HEK293 (cell line): ENCODE measurements around the gene AKAP12.

Experiments
- CTCF ChIA-PET: fragments of 350-600 bp; formaldehyde crosslinking; extraction: SDS; loops from one replicate; lab custom pipeline; 2021; ENCODE audit warnings: antibody characterized with exemption; lab: Yijun Ruan, JAX
- POLR2A ChIA-PET: fragments of 300-600 bp; formaldehyde crosslinking; extraction: SDS; loops from one replicate; lab custom pipeline; 2020; ENCODE audit warnings: antibody characterized with exemption, inconsistent platforms; lab: Yijun Ruan, JAX
- H3K27ac ChIP-seq: fragments of 200-500 bp; sonication (Bioruptor generic); 2 replicates; pipeline ENCODE4 v1.5.1; 2014; ENCODE audit warnings: low read depth, low read length, control low read depth, inconsistent platforms; ENCODE audit errors: extremely low read depth
- H3K36me3 ChIP-seq, 2 experiments: fragments of 200-500 bp in 1 of 2; sonication (Bioruptor generic) in 1 of 2; 1 replicate in 1 of 2; 2 replicates in 1 of 2; pipeline ENCODE4 v1.5.1; 2014 to 2017; ENCODE audit warnings: inconsistent platforms in 2 of 2, low read length in 2 of 2; ENCODE audit not compliant: control insufficient read depth in 2 of 2, insufficient read depth in 1 of 2
- H3K4me1 ChIP-seq: fragments of 200-500 bp; sonication (Bioruptor generic); 2 replicates; pipeline ENCODE4 v1.5.1; 2014; ENCODE audit warnings: mild to moderate bottlenecking, low read length, inconsistent platforms; ENCODE audit not compliant: control insufficient read depth, insufficient read depth
- H3K4me3 ChIP-seq: 2 replicates; pipeline ENCODE4 v1.5.1; 2011; ENCODE audit warnings: low read depth, mild to moderate bottlenecking, control low read depth, low read length, moderate library complexity
- H3K9me3 ChIP-seq: fragments of 200-500 bp; sonication (Bioruptor generic); 2 replicates; pipeline ENCODE4 v1.5.1; 2014; ENCODE audit warnings: low read depth, low read length, inconsistent platforms; ENCODE audit not compliant: control insufficient read depth, insufficient read depth
- BCL11B ChIP-seq: fragments of 450-650 bp; formaldehyde crosslinking; IDR thresholded peaks from 2 replicates; pipeline ENCODE4 v1.5.1; 2016; ENCODE audit warnings: low read depth, missing biosample characterization, missing genetic modification characterization
- HOXD13 ChIP-seq: sonication (generic); formaldehyde crosslinking; IDR thresholded peaks from 2 replicates; pipeline ENCODE4 v1.8.0; 2022; ENCODE audit warnings: missing genetic modification reagents, borderline replicate concordance
- WT1 ChIP-seq: fragments of 450-650 bp; formaldehyde crosslinking; IDR thresholded peaks from 2 replicates; pipeline ENCODE4 v1.5.1; 2016; ENCODE audit warnings: missing biosample characterization, missing genetic modification characterization
- ZBTB44 ChIP-seq: fragments of 450-650 bp; IDR thresholded peaks from 2 replicates; pipeline ENCODE4 v1.5.1; 2018; ENCODE audit warnings: missing biosample characterization, mild to moderate bottlenecking, missing genetic modification characterization
- ZBTB6 ChIP-seq: fragments of 450-650 bp; formaldehyde crosslinking; IDR thresholded peaks from 2 replicates; pipeline ENCODE4 v1.5.1; 2017; ENCODE audit warnings: missing biosample characterization, missing genetic modification characterization
- ZFP69B ChIP-seq: fragments of 450-650 bp; formaldehyde crosslinking; IDR thresholded peaks from 2 replicates; pipeline ENCODE4 v1.5.1; 2016; ENCODE audit warnings: missing biosample characterization, missing genetic modification characterization
- ZNF214 ChIP-seq: fragments of 450-650 bp; formaldehyde crosslinking; IDR thresholded peaks from 2 replicates; pipeline ENCODE4 v1.5.1; 2017; ENCODE audit warnings: missing biosample characterization, mild to moderate bottlenecking, missing genetic modification characterization, borderline replicate concordance
- ZNF23 ChIP-seq: fragments of 450-650 bp; formaldehyde crosslinking; IDR thresholded peaks from 2 replicates; pipeline ENCODE4 v1.5.1; 2016; ENCODE audit warnings: missing biosample characterization, missing genetic modification characterization, borderline replicate concordance
- ZNF24 ChIP-seq: fragments of 450-650 bp; formaldehyde crosslinking; IDR thresholded peaks from 2 replicates; pipeline ENCODE4 v1.5.1; 2016; ENCODE audit warnings: missing biosample characterization, missing genetic modification characterization
- ZNF266 ChIP-seq: fragments of 450-650 bp; formaldehyde crosslinking; IDR thresholded peaks from 2 replicates; pipeline ENCODE4 v1.5.1; 2016; ENCODE audit warnings: missing biosample characterization, missing genetic modification characterization, low read depth
- ZNF510 ChIP-seq: fragments of 450-650 bp; formaldehyde crosslinking; IDR thresholded peaks from 2 replicates; pipeline ENCODE4 v1.5.1; 2018; ENCODE audit warnings: mild to moderate bottlenecking, missing genetic modification characterization, missing biosample characterization; ENCODE audit not compliant: insufficient replicate concordance
- ZNF549 ChIP-seq: fragments of 450-650 bp; IDR thresholded peaks from 2 replicates; pipeline ENCODE4 v1.5.1; 2018; ENCODE audit warnings: missing biosample characterization, missing genetic modification characterization, mild to moderate bottlenecking, inconsistent platforms, moderate library complexity
- ZNF580 ChIP-seq: fragments of 450-650 bp; formaldehyde crosslinking; IDR thresholded peaks from 2 replicates; pipeline ENCODE4 v1.5.1; 2016; ENCODE audit warnings: missing biosample characterization, missing genetic modification characterization
- ZNF639 ChIP-seq: fragments of 450-650 bp; formaldehyde crosslinking; IDR thresholded peaks from 2 replicates; pipeline ENCODE4 v1.5.1; 2016; ENCODE audit warnings: missing biosample characterization, missing genetic modification characterization
- ZNF76 ChIP-seq: fragments of 450-650 bp; formaldehyde crosslinking; IDR thresholded peaks from 2 replicates; pipeline ENCODE4; 2016; ENCODE audit warnings: low read depth, missing biosample characterization, missing genetic modification characterization, borderline replicate concordance
- ZNF837 ChIP-seq: fragments of 450-650 bp; formaldehyde crosslinking; IDR thresholded peaks from 2 replicates; pipeline ENCODE4 v1.5.1; 2016; ENCODE audit warnings: missing biosample characterization, missing genetic modification characterization
- TF ChIP-seq, protein P1 (sequence below): fragments of 450-650 bp; formaldehyde crosslinking; IDR thresholded peaks from 2 replicates; pipeline ENCODE4 v1.5.1; 2016; ENCODE audit warnings: missing biosample characterization, missing genetic modification characterization

The AKAP12 gene

DNA sequence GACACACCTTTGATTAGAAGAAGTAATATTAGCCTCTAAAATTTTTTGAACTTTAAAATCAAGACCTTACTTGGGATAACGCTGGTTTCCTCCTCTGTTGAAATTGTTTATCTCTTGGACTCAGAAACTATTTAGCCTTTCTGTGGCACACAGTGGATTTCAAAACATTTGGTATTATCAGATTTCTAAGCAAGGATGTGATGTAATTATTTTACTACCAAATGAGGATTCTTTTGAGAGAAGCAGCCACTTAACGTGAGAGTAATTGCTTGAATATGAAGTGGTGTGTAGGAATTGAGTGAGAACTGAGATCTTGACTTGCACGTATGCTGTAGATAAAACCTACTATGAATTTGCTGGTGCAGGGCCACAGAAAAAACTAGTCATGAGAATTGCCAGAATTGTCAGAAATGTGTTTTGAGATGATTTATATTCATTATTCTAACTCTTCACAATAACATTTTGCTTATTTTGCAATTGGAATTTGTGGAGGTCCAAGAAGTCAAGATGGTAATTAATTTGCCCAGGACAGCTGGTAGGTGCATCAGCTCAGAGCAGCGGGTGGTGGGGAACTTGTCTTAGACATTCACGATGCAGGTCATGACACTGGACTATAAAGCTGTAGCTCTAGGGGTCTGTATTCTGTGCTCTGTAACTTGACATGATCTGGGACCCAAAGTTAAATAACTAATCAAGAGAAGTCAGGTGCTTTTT is 53.4 kb downstream of the AKAP12 start (continued):
- TF ChIP-seq ZBTB44, result 0 out of 2 replicates have a peak, but pooled peaks have one; percentile 4
- no peak for TF ChIP-seq ZNF76 (tag by site-specific recombination)
- no peak for TF ChIP-seq ZFP69B (tag by site-specific recombination)
- no peak for TF ChIP-seq WT1 (tag by site-specific recombination)
- TF ChIP-seq, protein P1, sequence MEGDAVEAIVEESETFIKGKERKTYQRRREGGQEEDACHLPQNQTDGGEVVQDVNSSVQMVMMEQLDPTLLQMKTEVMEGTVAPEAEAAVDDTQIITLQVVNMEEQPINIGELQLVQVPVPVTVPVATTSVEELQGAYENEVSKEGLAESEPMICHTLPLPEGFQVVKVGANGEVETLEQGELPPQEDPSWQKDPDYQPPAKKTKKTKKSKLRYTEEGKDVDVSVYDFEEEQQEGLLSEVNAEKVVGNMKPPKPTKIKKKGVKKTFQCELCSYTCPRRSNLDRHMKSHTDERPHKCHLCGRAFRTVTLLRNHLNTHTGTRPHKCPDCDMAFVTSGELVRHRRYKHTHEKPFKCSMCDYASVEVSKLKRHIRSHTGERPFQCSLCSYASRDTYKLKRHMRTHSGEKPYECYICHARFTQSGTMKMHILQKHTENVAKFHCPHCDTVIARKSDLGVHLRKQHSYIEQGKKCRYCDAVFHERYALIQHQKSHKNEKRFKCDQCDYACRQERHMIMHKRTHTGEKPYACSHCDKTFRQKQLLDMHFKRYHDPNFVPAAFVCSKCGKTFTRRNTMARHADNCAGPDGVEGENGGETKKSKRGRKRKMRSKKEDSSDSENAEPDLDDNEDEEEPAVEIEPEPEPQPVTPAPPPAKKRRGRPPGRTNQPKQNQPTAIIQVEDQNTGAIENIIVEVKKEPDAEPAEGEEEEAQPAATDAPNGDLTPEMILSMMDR (tag by site-specific recombination), result no peak
- TF ChIP-seq ZBTB6 (tag by site-specific recombination), result no peak
- TF ChIP-seq ZNF214 (tag by site-specific recombination), result no peak
- TF ChIP-seq ZNF24 (tag by site-specific recombination), result no peak
- no peak for TF ChIP-seq ZNF23 (tag by site-specific recombination)
- no peak for TF ChIP-seq ZNF837
- no peak for TF ChIP-seq ZNF549 (tag by site-specific recombination)
- TF ChIP-seq, all 188 proteins: peak for 10

- CTCF ChIA-PET, result interaction anchor here (0.7 to 1.1 kb wide), 2 partner anchors 31 to 85 kb away, joined by 3 to 5 read pairs; no protein-coding TSS in a partner anchor
- POLR2A ChIA-PET, result no interaction called here
- Histone ChIP-seq H3K4me1 (peaks cover 4% of the 10 kb centered on the region; the same call in 1 of the 2 replicates), H3K4me3 (no peak overlapping the region), H3K27ac (no peak overlapping the region), H3K9me3 (no peaks in the 10 kb centered on the region), H3K36me3 (no peaks in the 10 kb centered on the region)
- TF ChIP-seq ZNF580 (tag by site-specific recombination) (no peak), HOXD13 (CRISPR knock-in tag) (no peak), ZNF639 (tag by site-specific recombination) (no peak), ZNF266 (tag by site-specific recombination) (no peak), ZNF510 (no peak), BCL11B (no peak)
Measured at GRCh38 chr6:151293688-151294016, 53.9 kb downstream of the AKAP12 start.
